ENCODE measurements around the gene SYPL1. TPM values are rescaled to one million over a fixed set of nuclear protein-coding genes. Genes with fewer than 3 reads are reported as not detected.
A peak's percentile ranks its signal among the peaks of the same experiment; 100 is the strongest.

SYPL1 gene
- total and polyA plus RNA-seq, 9 of the 15 experiments (the other 6 are each of a cell fraction or from before 2014, with no cell fraction given): 23.8 to 214 (median 70.2) TPM

- 0 out of 2 replicates have a peak, but pooled peaks have one; percentile 31 for TF ChIP-seq ZNF175 (CRISPR knock-in tag; IDR thresholded peaks at IDR 0.05; ENCODE audit: low read depth)
- peak; percentile 66; the same call in 1 of the 2 replicates for TF ChIP-seq ZNF197 (CRISPR knock-in tag; IDR thresholded peaks at IDR 0.05; ENCODE audit: low read depth)
- no peak for TF ChIP-seq TEAD2 (tag; IDR thresholded peaks at IDR 0.05)
- peak; percentile 24; the same call in 1 of the 2 replicates for TF ChIP-seq JUND (IDR thresholded peaks at IDR 0.05; ENCODE audit: borderline replicate concordance, low read depth, low read length)
- peak; percentile 16; the same call in 2 of the 3 replicates for TF ChIP-seq JUND (tag; IDR thresholded peaks at IDR 0.05; ENCODE audit: borderline replicate concordance, low read depth, low read length)
- 0 out of 2 replicates have a peak, but pooled peaks have one; percentile 15 for TF ChIP-seq DDX20 (tag; IDR thresholded peaks at IDR 0.05; ENCODE audit: low read depth)
- no peak for TF ChIP-seq TAF7 (tag; IDR thresholded peaks at IDR 0.05)
- no peak for TF ChIP-seq TRIM25 (IDR thresholded peaks at IDR 0.05; ENCODE audit: borderline replicate concordance)
- TF ChIP-seq RBM17 (IDR thresholded peaks at IDR 0.05; ENCODE audit: borderline replicate concordance, low read depth, low read length): no peak
- no peak for TF ChIP-seq CHD4 (IDR thresholded peaks at IDR 0.05; ENCODE audit: insufficient read depth, insufficient replicate concordance, low read depth, low read length, poor library complexity, severe bottlenecking)
- peak; percentile 48 for TF ChIP-seq TEAD4 (IDR thresholded peaks at IDR 0.05; ENCODE audit: low read length)
- no peak for TF ChIP-seq TEAD4 (CRISPR knock-in tag; IDR thresholded peaks at IDR 0.05; ENCODE audit: borderline replicate concordance)
- peak; percentile 15 to 44; a peak in 1 of 4 replicates for TF ChIP-seq KDM1A (IDR thresholded peaks at IDR 0.05)
- TF ChIP-seq NR3C1 (CRISPR knock-in tag; IDR thresholded peaks at IDR 0.05): no peak
- TF ChIP-seq TCF3 (CRISPR knock-in tag; IDR thresholded peaks at IDR 0.05): peak; percentile 40; the same call in 1 of the 2 replicates
- TF ChIP-seq, protein P1, sequence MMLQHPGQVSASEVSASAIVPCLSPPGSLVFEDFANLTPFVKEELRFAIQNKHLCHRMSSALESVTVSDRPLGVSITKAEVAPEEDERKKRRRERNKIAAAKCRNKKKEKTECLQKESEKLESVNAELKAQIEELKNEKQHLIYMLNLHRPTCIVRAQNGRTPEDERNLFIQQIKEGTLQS (IDR thresholded peaks at IDR 0.05): peak; percentile 16; the same call in 1 of the 2 replicates
- TF ChIP-seq, protein P1 (CRISPR knock-in tag; conservative IDR thresholded peaks at IDR 0.05): no peak
- no peak for TF ChIP-seq ZNF23 (CRISPR knock-in tag; IDR thresholded peaks at IDR 0.05)
- TF ChIP-seq CHCHD3 (CRISPR knock-in tag; IDR thresholded peaks at IDR 0.05): no peak
- no peak for TF ChIP-seq ZNF444 (CRISPR knock-in tag; IDR thresholded peaks at IDR 0.05)
- peak; percentile 58; the same call in 1 of the 2 replicates for TF ChIP-seq FOSL1 (tag; conservative IDR thresholded peaks at IDR 0.05)
- 0 out of 2 replicates have a peak, but pooled peaks have one; percentile 9 for TF ChIP-seq PKNOX1 (IDR thresholded peaks at IDR 0.05)
- TF ChIP-seq SOX6 (IDR thresholded peaks at IDR 0.05): peak; percentile 51; the same call in 1 of the 2 replicates
- TF ChIP-seq TAL1 (IDR thresholded peaks at IDR 0.05): peak; percentile 36; the same call in 1 of the 2 replicates
Observed at GRCh38 chr7:106126170-106126938, 14.2 kb upstream of the SYPL1 start (continued).

Data from K562 (cell line).